HUES64 (cell line): ENCODE measurements around the gene MDM4.
"Not testable (repeated sequence)": the region's sequence is repeated elsewhere in the genome, so short reads cannot be mapped to it uniquely, and the experiment has no call there.

Experiments
- H3K27ac ChIP-seq: 2 replicates; pipeline ENCODE4 v1.7.0; 2013; ENCODE audit warnings: low read depth, low read length, inconsistent platforms
- H3K27me3 ChIP-seq: 2 replicates; pipeline ENCODE4 v1.6.1; 2013; ENCODE audit warnings: mild to moderate bottlenecking, low read length; ENCODE audit not compliant: insufficient read depth
- H3K36me3 ChIP-seq: 2 replicates; pipeline ENCODE4 v1.6.1; 2013; ENCODE audit warnings: mild to moderate bottlenecking, low read length; ENCODE audit not compliant: insufficient read depth
- H3K4me1 ChIP-seq: 2 replicates; pipeline ENCODE4 v1.6.1; 2013; ENCODE audit warnings: mild to moderate bottlenecking, low read length, moderate library complexity; ENCODE audit not compliant: insufficient read depth
- H3K4me3 ChIP-seq: 2 replicates; pipeline ENCODE4 v1.5.1; 2013; ENCODE audit warnings: mild to moderate bottlenecking, low read length, moderate library complexity
- H3K9ac ChIP-seq: 2 replicates; pipeline ENCODE4 v1.6.1; 2013; ENCODE audit warnings: mild to moderate bottlenecking, low read depth, low read length
- H3K9me3 ChIP-seq: 2 replicates; pipeline ENCODE4 v1.6.1; 2013; ENCODE audit warnings: low read depth, low read length; ENCODE audit not compliant: insufficient read depth
- WGBS: fragments of 150-250, 120-280 bp; methylation state at CpG from one replicate; pipeline ENCODE4 v1.1.7; 2013; ENCODE audit warnings: missing lambda C conversion rate; 5-methylcytosine and 5-hydroxymethylcytosine counted together

The MDM4 gene

DNA sequence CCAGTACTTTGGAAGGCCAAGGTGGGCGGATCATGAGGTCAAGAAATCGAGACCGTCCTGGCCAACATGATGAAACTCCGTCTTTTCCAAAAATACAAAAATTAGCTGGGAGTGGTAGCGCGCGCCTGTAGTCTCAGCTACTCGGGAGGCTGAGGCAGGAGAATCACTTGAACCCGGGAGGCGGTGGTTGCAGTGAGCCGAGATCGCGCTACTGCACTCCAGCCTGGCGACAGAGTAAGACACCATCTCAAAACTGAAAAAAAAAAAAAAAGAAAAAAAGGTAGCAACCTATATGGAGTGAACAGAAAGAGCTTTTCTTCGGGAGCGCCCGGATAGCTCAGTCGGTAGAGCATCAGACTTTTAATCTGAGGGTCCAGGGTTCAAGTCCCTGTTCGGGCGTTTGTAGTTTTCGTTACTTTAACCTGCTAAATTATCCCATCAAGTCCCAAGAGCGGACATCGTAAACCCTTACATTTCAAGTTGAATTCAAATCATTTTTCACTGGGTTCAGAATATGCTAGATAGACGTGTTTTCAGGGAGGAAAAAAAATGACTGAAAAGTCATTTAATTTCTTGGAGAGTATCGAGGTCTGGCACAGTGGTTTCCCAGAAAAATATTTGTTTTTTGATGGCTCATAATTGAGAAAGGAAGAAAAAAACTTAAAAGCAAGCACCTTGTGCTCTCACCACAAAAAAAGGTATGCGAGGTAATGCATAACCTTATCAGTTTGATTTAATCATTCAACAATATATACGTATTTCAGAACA is 9.8 kb upstream of the MDM4 start:
- H3K27me3 ChIP-seq: no peaks in the 10 kb centered on the region
- no peaks in the 10 kb centered on the region for H3K4me1 ChIP-seq

GRCh38 chr1:204506969-204507316 is 9.3 kb upstream of the MDM4 start:
- H3K27ac ChIP-seq: peak overlapping the region; percentile 87
- peak overlapping the region; percentile 92 for H3K9ac ChIP-seq
- under 1% methylated on average over 13 of the region's 13 CpGs for WGBS
- H3K4me3 ChIP-seq: peak overlapping the region; percentile 74
- H3K27me3 ChIP-seq: no peaks in the 10 kb centered on the region
- H3K9me3 ChIP-seq: no peaks in the 10 kb centered on the region
- H3K4me1 ChIP-seq: no peaks in the 10 kb centered on the region
- no peaks in the 10 kb centered on the region for H3K36me3 ChIP-seq

More for the DNA sequence above, 9.8 kb upstream of the MDM4 start:
- WGBS: 1% methylated on average over 24 of the region's 27 CpGs
- Histone ChIP-seq H3K36me3 (no peaks in the 10 kb centered on the region), H3K27ac (peak overlapping the region; percentile 54), H3K9me3 (no peaks in the 10 kb centered on the region), H3K4me3 (peak overlapping the region; percentile 74), H3K9ac (peak overlapping the region; percentile 56)

- Histone ChIP-seq H3K4me1 (no peaks in the 10 kb centered on the region), H3K27me3 (no peaks in the 10 kb centered on the region), H3K9ac (peak overlapping the region; percentile 92), H3K4me3 (peak overlapping the region; percentile 74), H3K9me3 (no peaks in the 10 kb centered on the region), H3K36me3 (no peaks in the 10 kb centered on the region), H3K27ac (peak overlapping the region; percentile 87)
- WGBS: under 1% methylated on average over 22 of the region's 22 CpGs
These were observed 8.7 kb upstream of the MDM4 start for GRCh38 chr1:204507317-204508105.

GRCh38 chr1:204509186-204509635 is 7.0 kb upstream of the MDM4 start:
- no peaks in the 10 kb centered on the region for H3K9me3 ChIP-seq
- no peaks in the 10 kb centered on the region for H3K4me1 ChIP-seq
- H3K27me3 ChIP-seq: no peaks in the 10 kb centered on the region
- no peak overlapping the region for H3K4me3 ChIP-seq
- 91% methylated on average over 9 of the region's 9 CpGs for WGBS
- no peak overlapping the region for H3K9ac ChIP-seq
- no peaks in the 10 kb centered on the region for H3K36me3 ChIP-seq
- no peak overlapping the region for H3K27ac ChIP-seq

DNA sequence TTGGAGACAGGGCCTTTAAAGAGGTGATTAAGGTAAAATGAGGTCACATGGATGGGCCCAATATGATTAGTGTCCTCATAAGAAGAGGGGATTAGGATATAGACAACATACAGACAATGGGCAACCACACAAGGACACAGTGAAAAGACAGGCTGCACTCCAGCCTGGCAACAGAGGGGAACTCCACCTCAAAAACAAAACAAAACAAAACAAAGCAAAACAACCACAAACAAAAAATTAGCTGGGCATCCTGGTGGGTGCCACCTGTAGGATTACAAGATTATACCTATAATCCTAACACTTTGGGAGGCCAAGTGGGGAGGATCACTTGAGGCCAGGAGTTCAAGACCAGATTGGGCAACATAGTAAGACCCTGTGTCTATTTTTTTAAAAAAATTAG is 4.8 kb upstream of the MDM4 start:
- Histone ChIP-seq H3K4me1 (no peaks in the 10 kb centered on the region), H3K9me3 (no peaks in the 10 kb centered on the region), H3K27me3 (no peaks in the 10 kb centered on the region), H3K27ac (no peak overlapping the region), H3K4me3 (no peak overlapping the region), H3K9ac (no peak overlapping the region), H3K36me3 (no peaks in the 10 kb centered on the region)

DNA sequence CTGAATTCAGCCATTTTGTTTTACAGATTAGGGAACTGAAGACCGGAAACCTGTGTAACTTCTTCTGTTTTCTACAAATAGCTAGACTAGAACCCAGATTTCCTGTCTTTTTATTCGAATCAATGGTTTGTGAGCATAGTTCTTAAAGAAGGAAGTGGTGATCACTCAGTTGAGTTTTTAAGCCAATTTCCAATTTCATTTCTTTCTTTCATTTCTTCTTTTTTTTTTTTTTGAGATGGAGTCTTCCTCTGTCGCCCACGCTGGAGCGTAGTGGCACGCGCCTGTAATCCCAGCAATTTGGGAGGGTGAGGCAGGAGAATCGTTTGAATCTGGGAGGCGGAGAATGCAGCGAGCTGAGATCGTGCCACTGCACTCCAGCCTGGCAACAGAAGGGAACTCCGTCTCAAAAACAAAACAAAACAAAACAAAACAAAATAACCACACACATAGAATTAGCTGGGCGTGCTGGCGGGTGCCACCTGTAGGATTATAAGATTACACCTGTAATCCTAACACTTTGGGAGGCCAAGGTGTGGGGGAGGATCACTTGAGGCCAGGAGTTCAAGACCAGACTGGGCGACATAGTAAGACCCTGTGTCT is 3.0 kb upstream of the MDM4 start:
- H3K4me3 ChIP-seq: no peak overlapping the region
- H3K27me3 ChIP-seq: no peaks in the 10 kb centered on the region
- H3K27ac ChIP-seq: no peak overlapping the region
- 87% methylated on average over 14 of the region's 15 CpGs for WGBS
- H3K4me1 ChIP-seq: no peaks in the 10 kb centered on the region
- H3K9me3 ChIP-seq: no peaks in the 10 kb centered on the region
- peaks cover 4% of the 10 kb centered on the region; the same call in 1 of the 2 replicates for H3K36me3 ChIP-seq
- H3K9ac ChIP-seq: no peak overlapping the region

DNA sequence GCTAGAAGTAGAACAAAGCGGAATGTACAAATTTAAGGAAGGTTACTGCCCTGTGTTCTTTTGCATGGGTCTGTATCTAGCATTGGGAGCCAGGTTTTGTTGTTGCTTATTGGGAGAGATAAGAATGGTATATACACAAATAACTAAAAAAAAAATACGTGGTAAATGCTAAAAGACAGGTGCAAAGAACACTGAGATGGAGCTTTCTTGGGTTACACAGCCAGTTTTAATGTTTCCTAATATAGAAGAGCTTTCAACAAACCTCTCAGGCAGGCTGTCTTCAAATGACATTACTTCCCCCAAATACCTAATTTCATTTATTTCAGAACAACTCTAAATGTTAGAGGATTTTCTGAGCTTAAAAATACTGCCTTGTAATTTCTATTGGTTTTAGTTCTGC is 1.4 kb upstream of the MDM4 start:
- Histone ChIP-seq H3K9me3 (no peaks in the 10 kb centered on the region), H3K4me1 (no peaks in the 10 kb centered on the region), H3K27me3 (no peaks in the 10 kb centered on the region), H3K9ac (no peak overlapping the region), H3K4me3 (no peak overlapping the region), H3K36me3 (peaks cover 10% of the 10 kb centered on the region), H3K27ac (no peak overlapping the region)
- 94% methylated on average over 1 of the region's 2 CpGs for WGBS

GRCh38 chr1:204517382-204517781 is 1.2 kb downstream of the MDM4 start:
- not testable (repeated sequence) for H3K9me3 ChIP-seq, H3K4me1 ChIP-seq, H3K27ac ChIP-seq, H3K27me3 ChIP-seq
- H3K9ac ChIP-seq: 0 out of 2 replicates have a peak overlapping the region, but pooled peaks have one; percentile 93
- H3K4me3 ChIP-seq: peak overlapping the region; percentile 86
- H3K36me3 ChIP-seq: peaks cover 15% of the 10 kb centered on the region
- 95% methylated on average over 19 of the region's 19 CpGs for WGBS

- Histone ChIP-seq H3K4me1 (no peaks in the 10 kb centered on the region), H3K36me3 (peaks cover 42% of the 10 kb centered on the region), H3K27ac (no peak overlapping the region), H3K27me3 (no peaks in the 10 kb centered on the region), H3K9me3 (peaks cover 6% of the 10 kb centered on the region; the same call in 1 of the 2 replicates), H3K4me3 (no peak overlapping the region), H3K9ac (no peak overlapping the region)
- WGBS: 91% methylated on average over 5 of the region's 5 CpGs
These were observed 4.9 kb downstream of the MDM4 start for GRCh38 chr1:204520834-204521709.

DNA sequence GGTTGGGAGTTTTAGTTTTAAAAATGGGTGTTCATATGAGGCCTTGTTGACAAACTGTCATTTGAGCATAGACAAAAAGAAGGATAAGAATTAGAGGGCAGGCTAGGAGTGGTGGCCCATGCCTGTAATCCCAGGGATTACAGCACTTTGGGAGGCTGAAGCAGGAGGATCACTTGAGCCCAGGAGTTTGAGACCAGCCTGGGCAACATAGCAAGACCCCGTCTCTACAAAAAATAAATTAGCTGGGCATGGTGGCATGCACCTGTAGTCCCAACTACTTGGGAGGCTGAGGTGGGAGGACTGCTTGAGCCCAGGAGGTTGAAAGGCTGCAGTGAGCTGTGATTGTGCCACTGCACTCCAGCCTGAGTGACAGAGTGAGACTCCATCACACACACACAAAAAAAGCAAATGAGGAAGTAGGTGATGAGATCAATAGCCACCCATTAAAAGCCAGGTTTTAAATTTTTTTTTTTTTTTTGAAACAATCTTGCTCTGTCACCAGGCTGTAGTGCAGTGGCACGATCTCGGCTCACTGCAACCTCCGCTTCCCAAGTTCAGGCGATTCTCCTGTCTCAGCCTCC is 5.8 kb downstream of the MDM4 start:
- WGBS: 94% methylated on average over 5 of the region's 5 CpGs
- peaks cover 52% of the 10 kb centered on the region for H3K36me3 ChIP-seq
- H3K9ac ChIP-seq, H3K27ac ChIP-seq, H3K4me1 ChIP-seq, H3K9me3 ChIP-seq, H3K4me3 ChIP-seq, H3K27me3 ChIP-seq: not testable (repeated sequence)
